ENCODE results near the gene EML1. TPM values are rescaled to one million over a fixed set of nuclear protein-coding genes. Genes with fewer than 3 reads are reported as not detected.

The EML1 gene
- polyA plus RNA-seq, 1 experiment = 14.2 TPM

- ChIA-PET CTCF (interaction anchor here (3.6 kb wide), 1 partner anchor 13 kb away, joined by 17 read pairs; no protein-coding TSS in a partner anchor), POLR2A (no interaction called here)
- Histone ChIP-seq H3K4me3 (ENCODE audit: low read depth, low read length) (no peak overlapping the region), H3K27me3 (ENCODE audit: control insufficient read depth, insufficient read depth, low read length) (no peaks in the 10 kb centered on the region), H3K36me3 (ENCODE audit: control insufficient read depth, insufficient read depth, low read length) (no peaks in the 10 kb centered on the region)
- TF ChIP-seq CTCF (IDR thresholded peaks at IDR 0.05; ENCODE audit: insufficient read depth, low read depth, low read length) = no peak
- no peak for DNase-seq (ENCODE audit: low read depth)
These were observed 176.6 kb downstream of the EML1 start for GRCh38 chr14:99969673-99970322.

GRCh38 chr14:99971087-99971940 lies 178.1 kb downstream of the EML1 start:
- no peak for DNase-seq (ENCODE audit: low read depth)
- Histone ChIP-seq H3K36me3 (ENCODE audit: control insufficient read depth, insufficient read depth, low read length) (no peaks in the 10 kb centered on the region), H3K27me3 (ENCODE audit: control insufficient read depth, insufficient read depth, low read length) (no peaks in the 10 kb centered on the region), H3K4me3 (ENCODE audit: low read depth, low read length) (peak overlapping the region; percentile 91)
- POLR2A ChIA-PET = interaction anchor here (0.6 to 1.4 kb wide), 2 partner anchors 56 to 222 kb away, joined by 7 to 14 read pairs; no protein-coding TSS in a partner anchor
- no peak for TF ChIP-seq CTCF (IDR thresholded peaks at IDR 0.05; ENCODE audit: insufficient read depth, low read depth, low read length)
- CTCF ChIA-PET = interaction anchor here (0.6 to 3.6 kb wide), 4 partner anchors 11 to 137 kb away, joined by 3 to 17 read pairs (median 5); no protein-coding TSS in a partner anchor

DNA sequence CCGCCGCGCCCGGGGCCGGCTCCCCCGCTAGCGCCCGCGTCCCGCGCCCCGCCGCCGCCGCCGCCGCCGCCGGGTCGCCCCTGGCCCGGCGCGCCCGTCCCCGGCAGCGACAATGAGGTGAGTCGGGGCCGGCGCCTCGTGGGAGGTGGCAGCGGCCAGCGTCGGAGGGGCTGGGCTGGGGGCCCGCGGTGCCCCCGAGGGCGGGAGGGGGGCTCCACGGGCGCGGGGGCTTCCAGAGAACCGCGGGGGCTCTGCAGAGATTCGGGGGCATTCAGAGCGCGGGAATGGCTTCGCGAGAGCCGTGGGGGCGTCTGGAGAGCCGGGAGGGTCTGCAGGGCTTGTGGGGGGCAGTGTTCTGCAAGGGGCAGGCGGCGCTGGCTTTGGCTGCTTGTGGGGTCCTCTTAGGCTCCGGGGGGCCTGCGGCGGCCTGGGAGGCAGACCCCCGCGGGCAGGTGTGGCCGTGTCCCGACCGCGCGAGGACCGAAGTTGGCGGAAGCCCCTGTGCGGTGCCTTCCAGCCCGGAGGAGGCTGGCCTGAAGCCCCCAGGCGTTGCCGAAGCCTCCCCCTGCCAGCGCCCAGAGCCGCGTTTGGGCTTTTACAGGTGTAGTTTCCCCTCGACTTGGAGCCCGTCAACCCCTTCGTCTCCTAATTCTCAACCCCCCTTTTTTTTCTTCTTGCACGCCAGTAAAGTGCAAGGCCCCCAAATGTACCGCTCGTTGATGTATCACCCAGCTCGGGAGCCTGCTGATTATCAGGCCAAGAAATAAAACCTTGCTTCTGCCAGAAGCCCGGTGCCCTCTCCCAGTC lies 178.9 kb downstream of the EML1 start:
- ChIA-PET POLR2A (interaction anchor here (1.4 kb wide), 1 partner anchor 221 kb away, joined by 7 read pairs; no protein-coding TSS in a partner anchor), CTCF (interaction anchor here (0.6 to 3.6 kb wide), 6 partner anchors 10 to 136 kb away, joined by 3 to 17 read pairs (median 4); no protein-coding TSS in a partner anchor)
- TF ChIP-seq CTCF (IDR thresholded peaks at IDR 0.05; ENCODE audit: insufficient read depth, low read depth, low read length) = no peak
- no peaks in the 10 kb centered on the region for H3K36me3 ChIP-seq (ENCODE audit: control insufficient read depth, insufficient read depth, low read length)
- H3K4me3 ChIP-seq (ENCODE audit: low read depth, low read length) = peak overlapping the region; percentile 91
- DNase-seq (ENCODE audit: low read depth) = no peak
- H3K27me3 ChIP-seq (ENCODE audit: control insufficient read depth, insufficient read depth, low read length) = no peaks in the 10 kb centered on the region

DNA sequence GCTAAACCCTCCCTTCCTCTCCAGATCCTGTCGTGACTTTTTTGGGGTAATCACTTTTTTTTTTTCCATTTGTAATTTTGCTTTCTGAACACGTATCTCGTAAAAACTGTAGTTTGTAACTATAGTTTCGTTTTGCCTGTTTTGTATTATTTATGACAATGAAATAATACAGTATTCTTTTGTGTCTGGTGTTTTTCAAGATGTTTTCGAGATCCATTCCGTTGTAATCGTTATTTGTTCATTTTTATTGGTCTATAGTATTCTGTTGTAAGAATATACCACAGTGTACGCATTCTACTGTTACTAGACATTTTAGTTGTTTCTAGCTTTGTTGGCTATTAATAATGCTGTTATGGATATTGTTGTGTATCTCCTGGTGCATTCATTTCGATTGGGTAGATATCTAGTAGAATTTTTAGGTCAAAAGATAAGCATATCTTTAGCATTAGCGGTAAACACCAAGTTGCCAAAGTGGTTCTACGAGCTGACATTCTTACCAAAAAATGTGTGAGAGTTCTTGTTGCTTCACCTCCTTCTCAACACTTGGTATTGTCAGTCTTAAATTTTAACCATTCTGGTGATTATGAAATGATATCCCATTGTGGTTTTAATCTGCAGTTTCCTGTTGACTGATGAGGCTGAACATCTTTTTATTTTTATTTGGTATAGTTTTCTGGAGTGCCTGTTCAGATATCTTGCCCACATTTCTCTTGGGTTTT lies 179.7 kb downstream of the EML1 start:
- POLR2A ChIA-PET = no interaction called here

More for the DNA sequence above, 179.7 kb downstream of the EML1 start:
- Histone ChIP-seq H3K36me3 (ENCODE audit: control insufficient read depth, insufficient read depth, low read length) (no peaks in the 10 kb centered on the region), H3K4me3 (ENCODE audit: low read depth, low read length) (peak overlapping the region; percentile 91), H3K27me3 (ENCODE audit: control insufficient read depth, insufficient read depth, low read length) (no peaks in the 10 kb centered on the region)
- CTCF ChIA-PET = interaction anchor here (0.9 to 3.6 kb wide), 4 partner anchors 10 to 136 kb away, joined by 3 to 17 read pairs (median 4); no protein-coding TSS in a partner anchor
- no peak for TF ChIP-seq CTCF (IDR thresholded peaks at IDR 0.05; ENCODE audit: insufficient read depth, low read depth, low read length)
- DNase-seq (ENCODE audit: low read depth) = no peak
